OCI-LY3 (cell line): Measurements from ENCODE around the gene ADPRS.

Experiments
- H2AFZ ChIP-seq: fragments of 200-600, 300-600 bp; shearing (Covaris generic); 2 replicates; pipeline ENCODE4 v1.6.0; 2014; ENCODE audit warnings: antibody characterized with exemption, low read depth, low read length
- H3K27ac ChIP-seq: fragments of 200-600, 300-600 bp; sonication (generic); 2 replicates; pipeline ENCODE4 v1.5.1; 2014; ENCODE audit warnings: mild to moderate bottlenecking, low read length, moderate library complexity, mixed read lengths
- H3K27me3 ChIP-seq: fragments of 200-600, 300-600 bp; sonication (generic); 2 replicates; pipeline ENCODE4 v1.6.1; 2014; ENCODE audit warnings: low read depth, low read length, mixed read lengths
- H3K36me3 ChIP-seq: fragments of 200-600, 300-600 bp; sonication (generic); replicated peaks from 2 replicates; pipeline ENCODE3; 2014; ENCODE audit warnings: low read depth, low read length, mixed read lengths
- H3K4me1 ChIP-seq: fragments of 300-600, 200-600 bp; sonication (generic); 2 replicates; pipeline ENCODE4 v1.6.1; 2014; ENCODE audit warnings: low read length, mixed read lengths
- H3K4me2 ChIP-seq: fragments of 200-600, 300-600 bp; sonication (generic); 2 replicates; pipeline ENCODE4 v1.6.1; 2014; ENCODE audit warnings: low read length, mixed read lengths
- H3K4me3 ChIP-seq: fragments of 300-600, 200-600 bp; sonication (generic); 2 replicates; pipeline ENCODE4 v1.5.1; 2014; ENCODE audit warnings: antibody characterized with exemption, mild to moderate bottlenecking, low read length, moderate library complexity
- H3K79me2 ChIP-seq: fragments of 300-600, 200-600 bp; shearing (Covaris generic); 2 replicates; pipeline ENCODE4 v1.6.1; 2014; ENCODE audit warnings: mild to moderate bottlenecking, low read length, mixed read lengths
- H3K9ac ChIP-seq: fragments of 300-600, 200-600 bp; shearing (Covaris generic); 2 replicates; pipeline ENCODE4 v1.6.0; 2014; ENCODE audit warnings: mild to moderate bottlenecking, low read length, moderate library complexity
- H3K9me3 ChIP-seq: fragments of 200-600, 300-600 bp; shearing (Covaris generic); 2 replicates; pipeline ENCODE4 v1.6.1; 2014; ENCODE audit warnings: low read length, mixed read lengths; ENCODE audit not compliant: insufficient read depth
- H4K20me1 ChIP-seq: fragments of 200-600, 300-600 bp; sonication (generic); 2 replicates; pipeline ENCODE4 v1.6.1; 2016; ENCODE audit warnings: low read length, mixed read lengths; ENCODE audit not compliant: insufficient read depth
- CTCF ChIP-seq: fragments of 200-600, 300-600 bp; sonication (generic); IDR thresholded peaks from 2 replicates; pipeline ENCODE4 v1.5.1; 2014; ENCODE audit warnings: antibody characterized with exemption, low read length, low read depth
- EZH2phosphoT487 ChIP-seq: fragments of 200-600 bp; shearing (Covaris generic); IDR thresholded peaks from 2 replicates; pipeline ENCODE4 v1.6.1; 2018; ENCODE audit warnings: antibody characterized with exemption, mixed run types, low read depth

Gene ADPRS

GRCh38 chr1:36055706-36056105 lies 33.0 kb upstream of the ADPRS start:
- H3K9me3 ChIP-seq: no peaks in the 10 kb centered on the region
- no peaks in the 10 kb centered on the region for H3K27me3 ChIP-seq
- no peak overlapping the region for H3K4me2 ChIP-seq
- no peak overlapping the region for H3K4me3 ChIP-seq
- no peak overlapping the region for H2AFZ ChIP-seq
- no peak overlapping the region for H3K9ac ChIP-seq
- TF ChIP-seq EZH2phosphoT487: no peak
- TF ChIP-seq CTCF: no peak
- no peak overlapping the region for H3K27ac ChIP-seq
- H4K20me1 ChIP-seq: no peaks in the 10 kb centered on the region
- H3K79me2 ChIP-seq: no peaks in the 10 kb centered on the region
- H3K36me3 ChIP-seq: no peaks in the 10 kb centered on the region
- no peaks in the 10 kb centered on the region for H3K4me1 ChIP-seq

- no peak overlapping the region for H3K9ac ChIP-seq
- H3K4me2 ChIP-seq: no peak overlapping the region
- H3K9me3 ChIP-seq: no peaks in the 10 kb centered on the region
- no peaks in the 10 kb centered on the region for H4K20me1 ChIP-seq
- H3K4me1 ChIP-seq: no peaks in the 10 kb centered on the region
- H3K4me3 ChIP-seq: no peak overlapping the region
- TF ChIP-seq EZH2phosphoT487 (no peak), CTCF (no peak)
- no peak overlapping the region for H2AFZ ChIP-seq
- H3K79me2 ChIP-seq: no peaks in the 10 kb centered on the region
- no peaks in the 10 kb centered on the region for H3K36me3 ChIP-seq
- H3K27ac ChIP-seq: no peak overlapping the region
- H3K27me3 ChIP-seq: no peaks in the 10 kb centered on the region
These were observed 26.4 kb upstream of the ADPRS start for GRCh38 chr1:36062315-36062714.

- H3K36me3 ChIP-seq: no peaks in the 10 kb centered on the region
- H3K4me3 ChIP-seq: no peak overlapping the region
- H3K9ac ChIP-seq: no peak overlapping the region
- TF ChIP-seq EZH2phosphoT487 (no peak), CTCF (no peak)
- no peaks in the 10 kb centered on the region for H3K4me1 ChIP-seq
- H4K20me1 ChIP-seq: no peaks in the 10 kb centered on the region
- H3K9me3 ChIP-seq: no peaks in the 10 kb centered on the region
- no peaks in the 10 kb centered on the region for H3K27me3 ChIP-seq
- no peak overlapping the region for H3K27ac ChIP-seq
- no peak overlapping the region for H2AFZ ChIP-seq
- no peak overlapping the region for H3K4me2 ChIP-seq
- no peaks in the 10 kb centered on the region for H3K79me2 ChIP-seq
These were observed 20.8 kb upstream of the ADPRS start for GRCh38 chr1:36067871-36068270.

GRCh38 chr1:36068866-36069265 lies 19.8 kb upstream of the ADPRS start:
- no peak overlapping the region for H3K27ac ChIP-seq

More at GRCh38 chr1:36068866-36069265, 19.8 kb upstream of the ADPRS start:
- Histone ChIP-seq H3K36me3 (no peaks in the 10 kb centered on the region), H3K27me3 (no peaks in the 10 kb centered on the region), H3K79me2 (no peaks in the 10 kb centered on the region), H3K4me1 (no peaks in the 10 kb centered on the region), H2AFZ (no peak overlapping the region), H3K4me2 (no peak overlapping the region), H3K9me3 (no peaks in the 10 kb centered on the region), H3K9ac (no peak overlapping the region), H3K4me3 (no peak overlapping the region), H4K20me1 (no peaks in the 10 kb centered on the region)
- TF ChIP-seq CTCF (no peak), EZH2phosphoT487 (no peak)
